NCI-H1092 (cell line): Measurements from ENCODE around the gene SLC31A1.

ENCODE experiments used
- DNase-seq: peaks from one replicate; lab custom pipeline; 2025; lab: John Stamatoyannopoulos, UW

Gene SLC31A1

GRCh38 chr9:113221003-113221799, at the start of gene SLC31A1, which contains the start of gene FKBP15:
Gene SLC31A1, plus strand, starts transcription at chr9:113221544. Its CDS starts 34,605 bp downstream, at chr9:113256149.
Gene FKBP15, minus strand, starts transcription at chr9:113221277. Its CDS starts 34 bp downstream, at chr9:113221243.
- DNase-seq: peak; percentile 97

DNA sequence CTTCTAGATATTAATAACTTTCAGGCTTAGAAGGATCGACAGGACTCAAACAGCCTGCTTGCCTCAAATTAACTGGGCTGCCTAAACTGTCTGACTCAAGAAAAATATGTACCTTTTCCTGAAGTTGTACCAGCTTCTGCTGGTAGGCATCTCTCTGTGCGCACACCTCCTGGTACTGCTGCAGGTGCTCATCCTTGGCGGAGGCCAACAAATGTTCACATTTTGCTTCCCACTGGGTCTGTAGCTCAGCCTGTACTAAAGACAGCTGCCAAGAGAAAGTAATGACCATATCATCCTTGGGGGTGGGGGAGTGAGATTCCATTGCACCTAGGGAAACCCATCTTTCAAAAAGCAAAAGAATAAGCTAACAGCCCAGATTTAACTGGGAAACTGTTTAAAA, 48.0 kb upstream of the SLC31A1 start:
- DNase-seq: no peak

DNA sequence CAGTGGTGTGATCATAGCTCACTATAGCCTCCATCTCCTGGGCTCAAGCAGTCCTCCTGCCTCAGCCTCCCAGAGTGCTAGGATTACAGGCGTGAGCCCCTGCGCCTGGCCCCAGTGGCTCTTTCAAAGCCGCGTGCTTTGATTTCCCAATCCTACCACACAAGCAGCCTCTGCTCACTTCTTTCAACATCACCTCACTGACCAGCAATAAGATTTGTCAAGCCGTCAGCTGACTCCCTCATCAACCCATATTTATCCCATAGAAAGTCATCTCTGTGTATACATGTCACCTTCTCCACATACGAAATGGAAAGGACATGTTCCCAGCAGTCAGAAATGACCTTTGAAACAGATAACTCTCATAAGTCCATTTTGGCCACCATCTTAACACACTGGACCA, 44.5 kb upstream of the SLC31A1 start:
- DNase-seq: no peak

- DNase-seq: no peak
Measured at GRCh38 chr9:113177251-113177650, 44.1 kb upstream of the SLC31A1 start.

- DNase-seq: no peak
Measured at GRCh38 chr9:113178087-113178486, 43.3 kb upstream of the SLC31A1 start.

DNA sequence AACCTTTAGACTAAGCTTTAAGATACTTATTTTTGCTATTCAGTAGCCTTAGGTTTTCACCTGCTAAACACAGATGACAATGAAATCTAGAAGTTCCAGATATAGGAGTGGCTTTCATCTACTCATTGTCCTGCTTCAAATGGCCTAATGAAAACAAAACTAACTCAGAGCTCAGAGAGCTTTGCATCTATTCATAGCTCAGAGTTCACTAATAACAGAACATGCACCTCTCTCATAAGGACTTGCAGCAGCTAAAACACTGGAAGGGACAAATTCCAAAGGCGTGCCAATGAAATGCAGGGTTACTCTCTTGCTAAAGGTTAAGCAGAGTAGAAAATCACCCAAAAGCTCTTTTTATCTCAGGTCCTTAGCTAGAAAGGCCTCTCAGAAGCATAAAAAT, 41.5 kb upstream of the SLC31A1 start:
- DNase-seq: no peak

GRCh38 chr9:113181165-113181564, 40.2 kb upstream of the SLC31A1 start:
- no peak for DNase-seq

DNA sequence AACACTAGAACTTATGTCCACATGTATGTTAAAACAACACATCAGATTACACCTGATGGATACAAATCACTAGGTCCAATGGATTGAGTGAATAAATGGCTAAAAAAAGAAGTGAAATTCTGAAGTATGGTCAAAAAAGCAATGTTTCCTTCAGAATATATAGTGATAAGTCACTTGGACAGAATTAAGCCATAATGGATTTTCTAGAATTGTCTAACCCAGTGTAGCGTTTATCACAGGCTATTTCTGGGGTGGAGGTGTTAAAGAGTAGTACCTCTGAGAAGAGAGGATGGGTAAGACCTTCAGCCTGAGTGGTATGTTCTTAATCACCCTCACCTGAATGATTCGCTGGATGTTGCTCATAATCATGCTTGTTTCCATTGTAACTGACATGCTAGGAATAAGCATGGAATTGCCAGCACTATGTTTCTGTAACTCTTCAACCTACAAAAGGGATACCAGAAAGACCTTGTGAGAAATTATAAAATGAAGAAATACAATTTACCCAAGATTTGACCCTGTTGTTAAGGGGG, 37.3 kb upstream of the SLC31A1 start:
- DNase-seq: no peak

DNA sequence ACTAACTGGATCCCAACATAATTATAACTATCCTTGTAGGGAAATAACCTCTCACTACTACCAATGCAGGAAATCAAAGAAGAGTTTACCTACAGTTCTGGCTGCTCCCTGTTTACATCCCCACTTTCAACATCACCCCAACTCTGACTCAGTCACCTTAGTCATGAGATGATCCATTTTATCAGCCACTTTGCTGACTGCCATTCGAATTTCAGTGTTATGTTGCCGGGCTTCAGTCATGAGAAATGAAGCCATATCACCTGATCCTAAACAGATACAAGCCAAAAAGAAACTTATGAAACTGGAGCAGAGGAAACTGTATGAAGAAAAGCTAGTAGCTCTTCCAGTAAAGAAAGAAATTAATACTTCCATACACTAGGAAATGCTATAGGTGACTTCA, 36.8 kb upstream of the SLC31A1 start:
- DNase-seq: no peak

DNA sequence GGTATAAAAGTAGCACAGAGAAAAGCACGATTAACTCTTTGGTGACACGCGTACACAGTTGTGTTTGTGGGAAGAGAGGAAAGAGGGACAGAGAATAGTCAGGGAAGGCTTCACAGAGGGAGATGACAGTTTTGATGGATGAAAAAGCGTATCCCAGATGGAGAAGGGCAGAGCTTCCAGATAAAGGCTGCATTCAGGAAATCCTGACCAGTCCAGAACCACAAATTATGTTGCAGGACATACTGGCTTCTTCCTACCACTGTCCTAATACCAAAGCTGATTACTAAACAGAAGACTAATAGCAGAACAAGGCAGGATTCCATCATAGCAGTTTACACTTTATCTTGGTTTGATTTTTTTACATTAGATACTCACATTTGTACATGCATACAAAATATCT, 36.1 kb upstream of the SLC31A1 start:
- DNase-seq: no peak

- DNase-seq: no peak
Measured at GRCh38 chr9:113186137-113186755, 35.1 kb upstream of the SLC31A1 start.

GRCh38 chr9:113187929-113188595, 33.3 kb upstream of the SLC31A1 start:
- DNase-seq: no peak

DNA sequence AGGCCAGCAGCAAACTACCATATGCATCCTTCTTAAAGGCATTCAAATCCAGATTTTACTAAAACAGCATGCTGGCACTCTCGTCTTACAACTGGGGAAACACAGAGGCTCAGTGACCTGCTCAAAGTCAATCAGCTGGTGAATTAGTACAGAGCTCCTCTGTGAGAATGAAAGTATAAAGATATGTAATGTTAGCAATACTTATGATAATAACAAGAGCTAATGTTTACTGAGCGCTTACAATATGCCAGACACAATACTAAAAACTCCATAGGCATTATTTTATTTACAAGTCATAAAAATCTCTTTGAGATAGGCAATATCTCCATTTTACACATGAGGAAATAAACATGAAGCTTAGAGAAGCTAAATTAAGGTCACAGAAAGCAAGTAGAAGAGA, 28.9 kb upstream of the SLC31A1 start:
- DNase-seq: no peak

- DNase-seq: no peak
Measured at GRCh38 chr9:113199683-113200329, 21.5 kb upstream of the SLC31A1 start.

- DNase-seq: no peak
Measured at GRCh38 chr9:113205432-113205831, 15.9 kb upstream of the SLC31A1 start.

GRCh38 chr9:113205861-113206260, 15.5 kb upstream of the SLC31A1 start:
- DNase-seq: no peak

- no peak for DNase-seq
Measured at GRCh38 chr9:113210815-113211214, 10.5 kb upstream of the SLC31A1 start.

GRCh38 chr9:113215132-113215531, 6.2 kb upstream of the SLC31A1 start:
- no peak for DNase-seq

DNA sequence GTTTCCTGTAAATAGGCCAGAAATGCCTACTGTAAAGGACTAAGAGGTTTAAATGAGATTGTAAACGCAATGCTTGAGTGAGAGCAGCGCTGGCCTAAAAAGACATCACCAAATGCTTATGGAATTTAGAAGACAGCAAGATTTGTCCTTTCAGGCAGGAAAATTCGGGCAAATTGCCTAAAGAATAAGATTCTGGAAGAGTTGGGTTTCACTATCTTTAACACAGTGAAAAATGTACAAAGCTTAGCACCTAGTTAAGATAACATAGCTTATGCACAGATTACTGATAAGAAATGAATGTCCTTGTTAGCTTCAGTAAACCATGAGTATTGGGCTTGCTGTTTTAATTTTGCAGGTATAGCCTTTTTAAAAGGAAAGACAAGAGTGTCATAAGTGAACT, 4.9 kb upstream of the SLC31A1 start:
- DNase-seq: no peak

DNA sequence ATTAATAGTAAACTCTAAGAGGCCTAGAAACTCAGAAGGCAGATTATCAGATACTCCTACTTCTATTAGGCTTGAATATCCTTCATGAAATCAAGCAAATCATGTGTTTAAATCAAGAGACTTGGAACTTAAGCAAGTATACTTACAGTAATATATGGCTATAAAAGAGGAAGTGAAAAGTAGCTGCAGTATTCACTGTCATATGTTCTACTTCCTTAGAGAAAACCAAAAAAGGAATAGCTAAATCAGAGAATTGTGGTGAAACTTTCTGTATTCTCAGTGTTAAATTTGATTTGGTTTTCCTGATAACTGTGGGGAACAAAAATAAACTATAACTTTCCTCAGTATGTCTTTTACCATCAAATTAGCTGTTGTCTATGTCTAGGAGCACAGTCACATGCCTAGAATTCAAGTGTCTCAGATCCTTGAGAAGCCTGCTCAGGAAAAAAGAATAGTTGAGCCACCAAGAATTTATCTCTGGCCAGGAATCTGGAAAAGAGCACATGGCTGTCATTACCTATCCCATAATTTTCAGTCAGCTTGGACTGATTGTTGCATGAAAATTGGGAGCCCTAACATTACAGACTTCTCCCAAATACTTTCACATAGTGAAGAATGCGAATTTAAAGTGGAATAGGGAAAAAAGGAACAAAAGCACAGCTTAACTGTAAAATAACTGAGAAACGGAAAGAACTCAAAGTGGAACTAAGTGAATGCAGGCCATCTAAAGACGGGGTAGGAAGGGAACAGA, 2.0 kb upstream of the SLC31A1 start:
- no peak for DNase-seq

DNA sequence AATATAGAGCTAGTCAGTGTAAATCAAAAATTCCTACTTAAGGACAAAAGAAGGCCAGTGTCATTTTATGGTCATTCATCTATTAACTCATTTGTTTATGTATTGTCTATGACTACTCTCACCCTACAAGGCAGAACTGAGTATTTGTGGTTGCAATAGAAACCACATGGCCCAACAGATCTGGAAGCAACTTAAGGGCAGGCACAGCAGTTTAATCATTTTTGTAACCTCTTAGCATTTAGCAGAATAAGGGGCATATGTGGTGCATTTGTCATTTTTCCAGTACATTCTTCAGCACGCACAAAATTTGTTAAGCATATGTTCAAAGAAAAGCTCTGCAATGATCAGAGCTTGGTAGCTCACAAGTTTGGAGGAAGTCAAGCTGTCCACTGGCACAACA, 1.4 kb upstream of the SLC31A1 start:
- no peak for DNase-seq
